Type B pancreatic cell (in vitro differentiated cells): ENCODE measurements around the gene H6PD. TPM values are rescaled to one million over a fixed set of nuclear protein-coding genes. Genes with fewer than 3 reads are reported as not detected.

Experiments used
- DNase-seq: peaks from one replicate; pipeline ENCODE4 v3.0.0; 2021; ENCODE audit warnings: mixed read lengths; ENCODE audit not compliant: unreplicated experiment; ENCODE audit errors: extremely low spot score
- H3K27ac Mint-ChIP-seq: 2 replicates; pipeline ENCODE4 v1.8.0; 2021; ENCODE audit warnings: mild to moderate bottlenecking, mixed read lengths
- H3K27me3 Mint-ChIP-seq: 2 replicates; pipeline ENCODE4 v1.8.0; 2021; ENCODE audit warnings: mixed read lengths
- H3K36me3 Mint-ChIP-seq: 2 replicates; pipeline ENCODE4 v1.8.0; 2021; ENCODE audit warnings: mixed read lengths
- H3K4me1 Mint-ChIP-seq: one replicate; pipeline ENCODE4 v1.8.0; 2021; ENCODE audit warnings: mixed read lengths; ENCODE audit not compliant: unreplicated experiment
- H3K4me3 Mint-ChIP-seq: 2 replicates; pipeline ENCODE4 v1.8.0; 2021; ENCODE audit warnings: mild to moderate bottlenecking, mixed read lengths
- H3K9me3 Mint-ChIP-seq: 2 replicates; pipeline ENCODE4 v1.8.0; 2021; ENCODE audit warnings: mixed read lengths
- CTCF ChIP-seq: fragments of 200-600 bp; sonication (generic); conservative IDR thresholded peaks from 2 replicates; pipeline ENCODE4 v1.5.0; 2021; ENCODE audit warnings: antibody characterized with exemption, mild to moderate bottlenecking
- total RNA-seq: library from RNA; stranded (reverse); gene quantifications from 2 replicates; pipeline ENCODE4 v1.2.1, GENCODE V29; 2021; ENCODE audit warnings: low replicate concordance

Gene H6PD
- total RNA-seq, 1 donor from 2014 or later = 26.1 TPM

- H3K27ac Mint-ChIP-seq = no peak overlapping the region
- TF ChIP-seq CTCF = no peak
- H3K4me3 Mint-ChIP-seq = no peak overlapping the region
- DNase-seq = no peak
- H3K4me1 Mint-ChIP-seq = peaks cover 31% of the 10 kb centered on the region
- H3K36me3 Mint-ChIP-seq = peaks cover 8% of the 10 kb centered on the region
- no peaks in the 10 kb centered on the region for H3K27me3 Mint-ChIP-seq
- H3K9me3 Mint-ChIP-seq = no peaks in the 10 kb centered on the region
These were observed 69.3 kb downstream of the H6PD start for GRCh38 chr1:9303916-9304315.

GRCh38 chr1:9305216-9305615 lies 70.6 kb downstream of the H6PD start:
- H3K36me3 Mint-ChIP-seq = peaks cover 8% of the 10 kb centered on the region
- no peaks in the 10 kb centered on the region for H3K9me3 Mint-ChIP-seq
- DNase-seq = no peak
- no peaks in the 10 kb centered on the region for H3K27me3 Mint-ChIP-seq
- no peak for TF ChIP-seq CTCF
- no peak overlapping the region for H3K4me3 Mint-ChIP-seq
- peaks cover 29% of the 10 kb centered on the region for H3K4me1 Mint-ChIP-seq
- no peak overlapping the region for H3K27ac Mint-ChIP-seq

GRCh38 chr1:9306006-9306405 lies 71.4 kb downstream of the H6PD start:
- Mint-ChIP-seq H3K4me1 (peaks cover 21% of the 10 kb centered on the region), H3K27ac (no peak overlapping the region), H3K27me3 (no peaks in the 10 kb centered on the region), H3K36me3 (no peaks in the 10 kb centered on the region), H3K9me3 (no peaks in the 10 kb centered on the region), H3K4me3 (no peak overlapping the region)
- no peak for TF ChIP-seq CTCF
- DNase-seq = no peak

- no peak for DNase-seq
- H3K4me3 Mint-ChIP-seq = no peak overlapping the region
- no peak overlapping the region for H3K27ac Mint-ChIP-seq
- no peaks in the 10 kb centered on the region for H3K9me3 Mint-ChIP-seq
- no peak for TF ChIP-seq CTCF
- H3K4me1 Mint-ChIP-seq = peaks cover 20% of the 10 kb centered on the region
- no peaks in the 10 kb centered on the region for H3K36me3 Mint-ChIP-seq
- no peaks in the 10 kb centered on the region for H3K27me3 Mint-ChIP-seq
These were observed 72.7 kb downstream of the H6PD start for GRCh38 chr1:9307303-9307702.

GRCh38 chr1:9308236-9308785 lies 73.7 kb downstream of the H6PD start:
- no peak for TF ChIP-seq CTCF
- no peaks in the 10 kb centered on the region for H3K27me3 Mint-ChIP-seq
- H3K4me3 Mint-ChIP-seq = no peak overlapping the region
- no peak overlapping the region for H3K27ac Mint-ChIP-seq
- H3K9me3 Mint-ChIP-seq = no peaks in the 10 kb centered on the region
- H3K4me1 Mint-ChIP-seq = peaks cover 13% of the 10 kb centered on the region
- no peak for DNase-seq
- no peaks in the 10 kb centered on the region for H3K36me3 Mint-ChIP-seq

GRCh38 chr1:9309080-9309479 lies 74.5 kb downstream of the H6PD start:
- H3K27me3 Mint-ChIP-seq = no peaks in the 10 kb centered on the region
- TF ChIP-seq CTCF = no peak
- no peak for DNase-seq
- no peak overlapping the region for H3K27ac Mint-ChIP-seq
- H3K9me3 Mint-ChIP-seq = no peaks in the 10 kb centered on the region
- peaks cover 13% of the 10 kb centered on the region for H3K4me1 Mint-ChIP-seq
- H3K4me3 Mint-ChIP-seq = no peak overlapping the region
- no peaks in the 10 kb centered on the region for H3K36me3 Mint-ChIP-seq
